NCI-H345 treated with DMSO at 0.1 percent for 48 hours (cell line): ENCODE results near the gene RNF224.
"Not testable (repeated sequence)": the region's sequence is repeated elsewhere in the genome, so short reads cannot be mapped to it uniquely, and the experiment has no call there.

Source experiments
- DNase-seq: peaks from one replicate; lab custom pipeline; 2025; ENCODE audit not compliant: unreplicated experiment; lab: John Stamatoyannopoulos, UW

Gene RNF224

DNA sequence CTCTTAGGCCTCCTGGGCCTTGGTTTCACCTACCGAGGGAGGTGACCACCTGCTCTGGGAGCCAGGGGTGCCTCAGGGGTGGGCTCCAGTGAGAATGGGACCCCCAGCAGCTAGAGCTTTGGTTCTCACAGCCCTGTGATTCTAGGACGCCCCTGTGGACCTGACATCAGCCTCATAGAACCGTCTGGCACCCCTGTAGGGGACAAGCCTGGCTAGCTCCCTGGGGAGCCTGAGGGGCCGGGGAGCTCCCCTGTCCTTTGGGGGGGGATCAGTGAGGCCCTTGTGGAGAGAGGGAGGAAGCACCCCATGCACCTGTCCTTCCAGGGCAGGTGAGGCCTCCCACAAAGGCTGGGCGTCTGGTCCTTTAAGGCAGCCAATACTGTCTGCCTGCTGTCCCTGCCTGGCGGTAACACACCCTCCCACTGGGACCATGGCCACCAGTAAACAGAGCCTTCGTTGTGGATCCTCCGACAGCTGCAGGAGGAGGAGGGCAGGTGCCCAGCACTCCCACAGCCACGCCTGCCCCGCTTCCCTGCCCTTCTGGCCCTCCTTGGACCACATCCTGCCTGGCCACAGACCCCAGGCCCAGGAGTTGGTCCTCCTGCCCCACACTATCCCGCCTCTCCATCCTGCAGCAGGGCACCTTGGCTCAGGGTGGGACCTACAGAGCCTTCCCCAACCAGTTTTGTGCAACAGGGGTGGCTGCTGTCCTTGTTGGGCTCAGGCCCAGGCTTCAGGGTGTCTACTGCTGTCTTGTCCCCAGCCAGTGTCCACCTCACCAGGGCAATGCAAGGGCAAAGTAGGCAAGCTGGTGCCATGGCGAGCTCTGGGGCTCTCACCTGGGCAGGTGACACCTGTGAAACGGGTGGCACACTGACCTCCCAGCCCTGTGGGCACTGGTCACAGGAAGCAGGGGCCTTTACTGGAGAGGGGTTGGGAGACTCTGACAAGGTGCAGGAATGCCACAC lies 10.7 kb downstream of the RNF224 start:
- peak; percentile 80 for DNase-seq

DNA sequence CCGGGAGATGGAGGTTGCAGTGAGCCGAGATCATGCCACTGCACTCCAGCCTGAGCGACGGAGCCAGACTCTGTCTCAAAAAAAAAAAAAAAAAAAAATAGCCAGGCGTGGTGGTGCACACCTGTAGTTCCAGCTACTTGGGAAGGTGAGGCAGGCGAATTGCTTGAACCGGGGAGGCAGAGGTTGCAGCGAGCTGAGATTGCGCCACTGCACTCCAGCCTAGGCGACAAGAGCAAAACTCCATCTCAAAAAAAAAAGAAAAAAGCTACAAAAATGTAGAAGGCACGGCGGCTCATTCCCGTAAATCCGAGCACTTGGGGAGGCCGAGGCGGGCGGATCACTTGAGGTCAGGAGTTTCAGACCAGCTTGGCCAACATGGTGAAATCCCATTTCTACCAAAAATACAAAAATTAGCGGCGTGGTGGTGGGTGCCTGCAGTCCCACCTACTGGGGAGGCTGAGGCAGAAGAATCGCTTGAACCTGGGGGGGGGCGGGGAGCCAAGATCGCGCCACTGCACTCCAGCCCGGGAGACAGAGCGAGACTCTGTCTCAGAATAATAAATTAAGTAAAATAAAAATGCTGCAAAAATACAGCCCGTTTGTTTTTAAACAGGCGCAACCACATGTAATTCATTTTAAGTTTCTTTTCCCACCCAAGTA lies 12.4 kb downstream of the RNF224 start:
- not testable (repeated sequence) for DNase-seq

DNA sequence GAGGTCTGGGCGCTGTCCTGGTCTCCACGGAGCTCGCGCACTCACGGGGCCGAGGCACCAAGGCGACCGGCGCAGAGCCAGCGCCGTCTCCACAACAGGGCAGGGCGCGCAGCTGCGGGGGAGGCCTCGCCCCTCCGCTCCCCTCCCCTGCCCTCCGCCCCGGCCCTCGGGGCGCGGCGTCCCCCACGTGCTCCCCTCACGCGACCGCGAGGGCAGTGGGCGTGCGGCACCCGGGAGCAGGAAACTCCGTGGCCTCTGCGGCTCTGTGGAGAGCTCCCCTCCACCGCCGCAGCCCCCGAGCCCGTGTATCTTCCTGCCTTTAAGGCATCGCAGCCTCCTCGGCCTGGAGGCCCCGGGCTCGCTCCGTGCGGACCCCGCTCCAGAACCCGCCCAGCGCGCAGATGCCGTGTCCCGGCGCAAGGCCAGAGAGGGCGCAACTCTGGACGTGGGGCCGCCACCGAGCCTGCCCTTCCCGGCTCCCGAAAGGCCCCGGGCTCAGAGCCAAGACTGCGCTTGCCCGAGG lies 13.1 kb downstream of the RNF224 start:
- DNase-seq = no peak

DNA sequence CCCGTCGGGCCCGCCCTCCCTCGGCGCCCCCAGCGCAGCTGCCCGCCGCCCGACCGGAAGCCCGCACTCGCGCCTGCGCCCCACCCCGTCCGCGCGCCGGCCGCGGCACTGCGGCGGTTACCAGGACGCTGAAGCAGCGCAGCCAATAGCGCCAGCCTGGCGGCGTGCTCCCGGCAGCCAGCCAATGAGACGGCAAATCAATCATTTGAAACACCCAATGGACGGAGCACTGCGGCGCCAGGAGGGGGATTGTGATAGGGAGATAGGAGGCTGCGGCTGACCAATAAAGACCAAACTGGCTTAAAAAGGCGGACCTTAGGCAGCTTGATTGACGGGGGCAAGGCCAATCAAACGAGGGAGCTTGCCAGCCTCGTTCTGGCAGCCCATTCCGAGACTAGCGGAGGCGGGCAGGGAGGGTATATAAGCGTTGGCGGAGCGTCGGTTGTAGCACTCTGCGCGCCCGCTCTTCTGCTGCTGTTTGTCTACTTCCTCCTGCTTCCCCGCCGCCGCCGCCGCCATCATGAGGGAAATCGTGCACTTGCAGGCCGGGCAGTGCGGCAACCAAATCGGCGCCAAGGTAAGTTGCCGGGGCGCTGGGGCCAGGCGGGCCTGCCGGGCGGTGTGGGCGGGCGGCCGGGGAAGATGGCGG lies 13.7 kb downstream of the RNF224 start, which contains the start of gene TUBB4B:
Gene TUBB4B (plus strand): TSS at position 447 of the 649 bp plus-strand sequence. CDS start 74 bp downstream, at position 521.
- DNase-seq = peak; percentile 99

DNA sequence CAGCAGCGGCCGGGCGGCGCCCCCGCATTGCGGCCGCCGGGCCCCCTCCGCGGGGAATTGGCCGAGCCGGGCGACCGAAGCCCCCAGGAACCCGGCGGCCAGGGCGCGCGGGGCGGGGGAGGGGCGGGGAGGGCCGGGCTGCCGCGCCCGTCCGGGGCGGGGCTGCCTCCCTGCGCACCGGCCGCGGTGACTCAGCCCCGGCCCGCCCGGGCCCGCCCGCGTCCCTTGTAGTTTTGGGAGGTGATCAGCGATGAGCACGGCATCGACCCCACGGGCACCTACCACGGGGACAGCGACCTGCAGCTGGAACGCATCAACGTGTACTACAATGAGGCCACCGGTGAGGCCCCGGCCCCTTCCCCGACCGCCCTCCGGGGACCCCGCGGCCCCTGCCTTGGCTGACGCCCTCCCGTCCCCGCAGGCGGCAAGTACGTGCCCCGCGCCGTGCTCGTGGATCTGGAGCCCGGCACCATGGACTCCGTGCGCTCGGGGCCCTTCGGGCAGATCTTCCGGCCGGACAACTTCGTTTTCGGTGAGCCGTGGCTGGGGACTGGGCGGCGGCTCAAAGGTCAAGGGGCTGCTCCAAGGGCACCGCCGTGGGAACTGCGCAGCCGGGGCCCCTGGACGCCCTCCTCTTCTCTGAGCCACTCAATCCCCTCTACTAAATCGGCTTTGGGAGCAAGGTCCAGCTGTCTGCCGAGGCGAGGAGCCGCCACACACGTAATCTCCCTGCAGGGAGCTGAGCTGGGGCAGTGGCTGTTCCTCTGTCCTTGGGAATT lies 14.4 kb downstream of the RNF224 start:
- no peak for DNase-seq

DNA sequence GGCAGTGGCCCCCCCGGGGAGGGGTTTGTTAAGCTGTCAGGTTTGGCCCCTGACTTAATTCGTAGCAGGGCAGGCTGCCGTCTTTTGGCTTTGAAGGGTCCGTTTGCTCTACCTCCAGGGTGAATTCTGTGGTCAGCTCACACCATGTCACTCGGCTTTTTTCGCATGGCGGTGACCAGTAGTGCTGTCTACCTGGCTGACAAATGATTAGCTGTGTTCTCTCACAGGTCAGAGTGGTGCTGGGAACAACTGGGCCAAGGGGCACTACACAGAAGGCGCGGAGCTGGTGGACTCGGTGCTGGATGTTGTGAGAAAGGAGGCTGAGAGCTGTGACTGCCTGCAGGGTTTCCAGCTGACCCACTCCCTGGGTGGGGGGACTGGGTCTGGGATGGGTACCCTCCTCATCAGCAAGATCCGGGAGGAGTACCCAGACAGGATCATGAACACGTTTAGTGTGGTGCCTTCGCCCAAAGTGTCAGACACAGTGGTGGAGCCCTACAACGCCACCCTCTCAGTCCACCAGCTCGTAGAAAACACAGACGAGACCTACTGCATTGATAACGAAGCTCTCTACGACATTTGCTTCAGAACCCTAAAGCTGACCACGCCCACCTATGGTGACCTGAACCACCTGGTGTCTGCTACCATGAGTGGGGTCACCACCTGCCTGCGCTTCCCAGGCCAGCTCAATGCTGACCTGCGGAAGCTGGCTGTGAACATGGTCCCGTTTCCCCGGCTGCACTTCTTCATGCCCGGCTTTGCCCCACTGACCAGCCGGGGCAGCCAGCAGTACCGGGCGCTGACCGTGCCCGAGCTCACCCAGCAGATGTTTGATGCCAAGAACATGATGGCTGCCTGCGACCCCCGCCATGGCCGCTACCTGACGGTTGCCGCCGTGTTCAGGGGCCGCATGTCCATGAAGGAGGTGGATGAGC lies 15.2 kb downstream of the RNF224 start:
- DNase-seq = no peak

DNA sequence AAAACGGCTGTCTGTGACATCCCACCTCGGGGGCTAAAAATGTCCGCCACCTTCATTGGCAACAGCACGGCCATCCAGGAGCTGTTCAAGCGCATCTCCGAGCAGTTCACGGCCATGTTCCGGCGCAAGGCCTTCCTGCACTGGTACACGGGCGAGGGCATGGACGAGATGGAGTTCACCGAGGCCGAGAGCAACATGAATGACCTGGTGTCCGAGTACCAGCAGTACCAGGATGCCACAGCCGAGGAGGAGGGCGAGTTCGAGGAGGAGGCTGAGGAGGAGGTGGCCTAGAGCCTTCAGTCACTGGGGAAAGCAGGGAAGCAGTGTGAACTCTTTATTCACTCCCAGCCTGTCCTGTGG lies 15.9 kb downstream of the RNF224 start:
- not testable (repeated sequence) for DNase-seq

DNA sequence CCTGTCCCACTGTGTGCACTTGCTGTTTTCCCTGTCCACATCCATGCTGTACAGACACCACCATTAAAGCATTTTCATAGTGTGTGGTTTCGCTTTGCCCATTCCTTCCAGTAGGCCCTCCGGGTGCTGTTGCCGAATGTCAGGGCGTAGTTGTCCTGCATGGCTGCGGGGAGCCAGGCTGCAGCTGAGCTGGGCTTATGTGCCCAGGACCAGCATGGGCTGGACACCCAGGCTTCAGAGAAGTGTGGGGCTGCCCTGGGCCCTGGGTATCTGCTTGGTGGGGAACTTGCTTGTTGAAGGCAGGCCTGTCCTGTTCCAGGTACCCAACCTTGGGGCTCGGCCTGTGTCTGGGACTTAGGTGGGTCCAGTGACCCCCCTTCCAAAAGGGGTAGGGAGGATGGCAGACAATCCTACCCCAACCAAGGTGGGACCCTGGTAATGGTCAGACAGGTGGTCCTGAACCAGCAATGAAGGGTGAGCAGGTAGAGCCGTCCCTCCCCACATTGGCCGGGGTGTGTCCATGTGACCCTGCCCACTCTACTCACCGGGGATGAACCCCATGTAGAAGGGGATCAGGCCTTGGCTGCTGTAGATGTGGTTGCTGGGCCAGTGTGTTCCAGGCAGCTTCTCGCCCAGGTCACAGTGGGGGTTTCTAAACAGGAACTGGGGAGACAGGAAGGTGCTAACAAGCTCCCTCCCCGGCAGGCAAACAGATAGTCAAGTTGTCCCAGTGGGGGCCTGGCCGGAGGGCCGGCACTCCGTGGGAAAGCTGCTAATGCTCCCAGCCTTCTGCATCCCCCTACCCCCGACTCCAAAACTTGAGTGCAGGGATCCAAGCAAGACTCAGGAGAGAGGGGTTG lies 16.6 kb downstream of the RNF224 start:
- no peak for DNase-seq

DNA sequence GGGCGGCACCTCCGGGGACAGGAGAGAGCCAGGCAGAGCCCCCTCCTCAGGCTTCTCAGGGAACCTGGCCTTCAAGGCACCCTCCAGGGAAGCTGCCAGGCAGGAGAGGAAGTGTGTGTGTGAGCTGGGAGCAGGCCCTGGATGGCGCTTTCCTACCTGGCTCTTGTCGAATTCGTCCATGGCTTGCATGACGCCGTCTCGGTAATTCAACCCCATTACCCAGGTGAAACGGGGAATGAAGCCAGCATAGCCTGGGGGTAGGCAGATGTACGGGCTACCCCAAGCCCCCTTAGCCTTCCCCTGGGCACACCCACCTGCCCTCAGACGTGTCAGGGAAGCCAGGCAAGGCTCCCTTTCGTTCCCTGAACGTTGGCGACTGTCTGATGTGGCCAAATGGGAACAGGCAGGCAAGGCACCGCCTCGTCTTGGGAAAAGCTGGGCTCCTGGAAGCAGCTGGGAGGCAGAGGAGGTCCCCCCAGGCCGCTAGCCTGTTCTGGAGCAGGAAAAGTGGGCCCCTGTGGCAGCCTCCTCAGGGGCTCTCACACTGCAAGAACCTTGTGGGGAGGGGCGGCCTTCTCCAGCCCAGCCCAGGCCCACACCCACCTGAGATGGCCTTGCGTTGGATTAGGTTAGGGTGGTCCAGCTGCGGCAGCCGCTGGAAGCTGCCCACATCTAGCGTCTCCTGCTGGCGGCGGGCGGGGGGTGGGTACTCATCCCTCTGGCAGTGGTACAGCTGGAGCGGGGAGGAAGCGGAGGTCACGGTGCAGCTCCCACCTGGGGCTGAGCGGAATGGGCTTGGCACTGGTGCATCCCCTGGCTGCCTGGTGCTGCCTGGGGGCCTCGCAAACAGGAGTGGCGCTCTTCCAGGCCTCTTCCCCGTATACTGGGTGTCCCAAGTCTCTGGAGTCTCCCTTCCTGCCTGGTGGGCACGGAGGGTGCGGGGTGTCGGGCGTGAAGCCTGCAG lies 17.5 kb downstream of the RNF224 start:
- peak; percentile 54 for DNase-seq

DNA sequence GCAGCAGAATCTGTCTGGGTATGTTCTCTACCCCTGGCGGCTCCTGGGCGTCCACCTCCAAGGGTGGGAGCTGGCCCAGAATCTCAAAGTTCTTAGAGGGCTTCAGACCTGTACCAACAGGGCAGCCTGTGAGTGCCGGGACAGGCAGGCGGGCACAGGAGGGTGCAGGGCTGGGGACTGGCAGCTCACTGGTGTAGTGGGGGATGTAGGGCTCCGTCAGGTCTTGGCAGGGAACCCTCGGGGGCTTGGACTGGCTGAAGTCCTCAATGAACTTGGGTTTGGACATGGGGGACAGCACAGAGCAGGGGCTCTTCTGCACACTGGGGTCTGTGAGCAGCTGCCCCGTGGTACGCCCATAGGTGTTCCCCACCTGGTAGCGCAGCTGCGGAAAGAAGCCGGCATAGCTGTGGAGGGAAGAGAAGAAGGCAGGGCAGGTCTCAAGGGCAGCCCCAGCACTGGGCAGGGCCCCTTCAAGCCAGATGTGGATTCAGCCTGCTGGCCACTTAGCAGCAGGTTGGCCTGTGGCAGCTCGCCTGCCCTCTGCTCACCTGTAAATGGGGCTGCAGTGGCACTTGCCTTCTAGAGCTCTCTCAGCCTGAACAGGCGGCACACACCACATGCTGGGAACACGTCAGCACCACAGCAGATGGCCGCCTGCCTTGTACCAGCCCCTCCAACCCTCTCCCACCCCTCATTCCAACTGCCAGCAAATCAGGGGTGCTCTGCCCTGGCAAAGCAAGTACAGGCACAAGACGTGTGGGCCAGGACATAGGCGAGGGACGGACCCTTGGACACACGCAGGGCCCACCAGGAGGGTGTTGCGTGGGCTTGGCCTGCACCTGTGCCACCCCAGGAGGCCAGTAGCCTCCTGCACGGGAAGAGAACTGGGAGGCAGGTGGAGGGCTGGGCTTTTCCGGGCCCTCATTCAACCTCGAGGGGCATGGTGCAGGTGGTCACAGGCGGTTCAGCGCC lies 18.4 kb downstream of the RNF224 start:
- no peak for DNase-seq

DNA sequence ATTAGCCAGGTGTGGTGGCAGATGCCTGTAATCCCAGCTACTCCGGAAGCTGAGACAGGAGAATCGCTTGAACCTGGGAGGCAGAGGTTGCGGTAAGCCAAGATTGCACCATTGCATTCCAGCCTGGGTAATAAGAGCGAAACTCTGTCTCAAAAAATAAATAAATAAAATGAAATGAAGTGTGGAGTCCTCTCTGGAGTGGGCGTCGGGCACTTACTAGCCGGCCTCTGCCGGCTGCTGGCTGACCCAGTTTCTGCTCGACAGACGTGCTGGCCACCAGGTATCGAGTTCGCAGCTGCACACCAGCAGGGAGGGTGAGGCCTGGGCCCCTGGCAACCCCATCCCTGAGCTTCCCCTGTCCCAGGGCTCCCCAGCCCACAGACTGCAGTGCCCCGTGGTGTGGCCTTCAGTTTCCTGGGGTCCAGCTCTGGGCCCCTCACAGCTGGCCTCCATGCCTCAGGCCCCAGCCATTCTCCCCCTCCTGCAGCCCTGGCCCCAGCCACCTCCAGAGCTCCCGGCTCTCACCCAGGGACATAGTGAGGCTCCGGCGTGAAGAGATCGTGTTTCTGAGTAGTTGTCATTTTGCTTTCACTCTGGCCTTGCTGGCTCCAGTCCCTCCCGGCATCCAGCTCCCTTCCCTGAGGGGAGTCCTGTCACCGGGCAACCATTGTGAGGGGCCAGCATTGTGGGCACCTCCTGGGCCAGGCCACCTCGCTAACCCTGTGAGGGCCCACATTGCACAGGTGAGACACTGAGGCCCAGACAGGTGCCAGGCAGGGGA lies 20.0 kb downstream of the RNF224 start:
- DNase-seq = no peak

DNA sequence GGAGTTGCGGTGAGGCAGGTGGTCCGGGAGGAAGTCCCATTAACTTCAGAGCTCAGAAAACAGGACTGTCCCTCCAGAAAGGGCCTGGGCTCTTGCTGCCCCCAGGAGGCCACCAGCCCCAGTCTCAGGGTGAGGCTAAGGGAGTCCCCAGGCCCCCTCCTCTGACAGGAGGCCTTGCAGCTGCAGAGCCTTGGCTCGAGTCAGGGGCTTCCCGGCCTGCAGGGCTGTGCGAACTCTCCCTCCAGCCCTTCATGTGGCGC lies 20.5 kb downstream of the RNF224 start:
- no peak for DNase-seq

DNA sequence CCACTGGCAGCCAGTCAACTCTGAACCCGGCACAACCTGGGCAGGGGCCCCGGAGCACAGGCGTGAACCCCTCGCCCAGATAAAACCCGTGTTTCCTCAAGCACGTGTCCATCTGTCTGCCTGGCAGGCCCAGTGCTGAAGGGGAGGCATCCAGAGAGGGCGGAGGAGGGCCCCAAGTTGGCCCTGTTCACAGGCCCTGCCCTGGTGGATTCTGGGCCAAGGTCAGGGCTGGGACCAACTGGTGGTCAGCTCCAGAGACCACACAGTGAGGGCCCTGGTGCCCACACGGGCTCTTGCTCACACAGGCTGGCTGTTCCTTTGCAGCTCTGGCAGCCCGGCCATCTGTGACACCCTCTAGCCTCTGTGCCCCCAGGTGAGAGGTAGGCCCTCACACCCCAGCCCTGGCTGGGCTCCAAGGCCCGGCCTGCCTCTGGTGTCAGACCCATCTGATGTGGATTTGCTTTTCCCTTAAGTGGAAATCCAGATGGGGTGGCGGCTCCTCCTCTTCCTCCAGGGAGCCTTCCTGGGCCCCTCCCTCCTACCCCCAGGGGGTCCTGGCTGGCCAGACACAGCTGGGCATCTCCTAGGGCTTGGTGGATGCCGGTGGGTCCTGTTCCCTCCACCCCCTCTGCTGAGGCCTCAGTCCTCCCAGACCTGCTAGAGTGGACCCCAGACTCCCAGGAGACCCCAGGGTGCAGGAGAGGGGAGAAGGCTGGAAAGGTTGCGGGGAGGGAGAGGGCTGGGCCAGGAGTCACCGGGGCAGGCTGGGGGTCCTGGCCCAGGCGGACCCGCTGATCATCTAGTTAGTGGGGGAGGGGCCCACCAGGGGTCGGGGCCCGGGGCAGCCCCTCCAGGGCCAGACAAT lies 23.3 kb downstream of the RNF224 start:
- DNase-seq = no peak

DNA sequence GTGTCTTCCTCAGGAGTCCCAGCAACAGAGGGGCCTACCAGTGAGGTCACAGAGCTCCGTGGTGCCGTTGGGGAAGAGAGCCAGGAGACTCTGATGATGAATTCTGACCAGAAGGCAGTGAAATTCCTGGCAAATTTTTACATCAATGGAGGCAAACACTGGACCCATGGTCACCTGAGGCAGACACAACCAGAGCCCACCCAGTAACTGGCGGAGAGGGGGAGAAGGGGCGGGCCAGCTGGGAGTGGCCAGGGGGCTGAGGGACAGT lies 23.8 kb downstream of the RNF224 start, which contains the start of gene STPG3:
Gene STPG3 (plus strand): TSS at position 93 of the 268 bp plus-strand sequence. CDS start 1 bp downstream, at position 94.
- DNase-seq = no peak
